H9 (cell line): ENCODE measurements around the gene AFAP1. TPM values are rescaled to one million over a fixed set of nuclear protein-coding genes. Genes with fewer than 3 reads are reported as not detected.

ENCODE experiments used
- DNase-seq: peaks from one replicate; pipeline ENCODE4 v3.0.0-alpha.2; 2017
- H2AFZ ChIP-seq: one replicate; pipeline ENCODE4 v1.6.1; 2013; ENCODE audit warnings: mild to moderate bottlenecking, low read length, control low read depth, moderate library complexity
- H2AK5ac ChIP-seq: 2 replicates; pipeline ENCODE4 v1.6.1; 2013; ENCODE audit warnings: low read length, control low read depth, mixed read lengths; ENCODE audit not compliant: insufficient read length
- H2BK120ac ChIP-seq: one replicate; pipeline ENCODE4 v1.6.1; 2013; ENCODE audit warnings: low read depth, mild to moderate bottlenecking, low read length, control low read depth, inconsistent platforms; ENCODE audit not compliant: poor library complexity, severe bottlenecking
- H2BK12ac ChIP-seq: 2 replicates; pipeline ENCODE4 v1.6.1; 2013; ENCODE audit warnings: low read length, control low read depth, mixed read lengths, low read depth; ENCODE audit not compliant: insufficient read length
- H2BK15ac ChIP-seq: 2 replicates; pipeline ENCODE4 v1.6.1; 2013; ENCODE audit warnings: low read depth, low read length, control low read depth
- H2BK20ac ChIP-seq: one replicate; pipeline ENCODE4 v1.6.1; 2013; ENCODE audit warnings: low read depth, mild to moderate bottlenecking, low read length, control low read depth, inconsistent platforms; ENCODE audit not compliant: poor library complexity, severe bottlenecking
- H2BK5ac ChIP-seq: 2 replicates; pipeline ENCODE4 v1.6.1; 2013; ENCODE audit warnings: low read length, control low read depth, mixed read lengths; ENCODE audit not compliant: insufficient read length
- H3K14ac ChIP-seq: 2 replicates; pipeline ENCODE4 v1.6.1; 2013; ENCODE audit warnings: low read length, control low read depth; ENCODE audit not compliant: insufficient read depth
- H3K18ac ChIP-seq: 2 replicates; pipeline ENCODE4 v1.6.1; 2013; ENCODE audit warnings: low read depth, mild to moderate bottlenecking, mixed read lengths, low read length, control low read depth; ENCODE audit not compliant: insufficient read length
- H3K23ac ChIP-seq: 2 replicates; pipeline ENCODE4 v1.6.1; 2013; ENCODE audit warnings: low read length, control low read depth, mixed read lengths, low read depth; ENCODE audit not compliant: insufficient read length
- H3K23me2 ChIP-seq: 2 replicates; pipeline ENCODE4 v1.6.1; 2013; ENCODE audit warnings: low read depth, mild to moderate bottlenecking, mixed read lengths, low read length, control low read depth; ENCODE audit not compliant: insufficient read length, poor library complexity, severe bottlenecking
- H3K27ac ChIP-seq: 2 replicates; pipeline ENCODE4 v1.5.1; 2013; ENCODE audit warnings: low read length, control low read depth, mixed read lengths, low read depth; ENCODE audit not compliant: insufficient read length
- H3K27me3 ChIP-seq: 2 replicates; pipeline ENCODE4 v1.6.1; 2013; ENCODE audit warnings: low read length, control low read depth, inconsistent platforms; ENCODE audit not compliant: insufficient read depth
- H3K4ac ChIP-seq: 2 replicates; pipeline ENCODE4 v1.6.1; 2013; ENCODE audit warnings: low read depth, mild to moderate bottlenecking, control low read depth, inconsistent platforms, low read length, moderate library complexity
- H3K4me1 ChIP-seq: 2 replicates; pipeline ENCODE4 v1.6.1; 2013; ENCODE audit warnings: low read length, control low read depth, inconsistent platforms; ENCODE audit not compliant: insufficient read depth
- H3K4me2 ChIP-seq: 2 replicates; pipeline ENCODE4 v1.6.1; 2013; ENCODE audit warnings: low read length, control low read depth, mixed read lengths; ENCODE audit not compliant: insufficient read length, insufficient read depth
- H3K56ac ChIP-seq: 2 replicates; pipeline ENCODE4 v1.6.1; 2013; ENCODE audit warnings: low read depth, mild to moderate bottlenecking, mixed read lengths, low read length, control low read depth; ENCODE audit not compliant: insufficient read length
- H3K79me1 ChIP-seq: 2 replicates; pipeline ENCODE4 v1.6.1; 2013; ENCODE audit warnings: low read depth, mild to moderate bottlenecking, moderate library complexity, low read length, control low read depth, inconsistent platforms; ENCODE audit not compliant: insufficient read depth, poor library complexity, severe bottlenecking
- H3K79me2 ChIP-seq: 2 replicates; pipeline ENCODE4 v1.6.1; 2013; ENCODE audit warnings: low read length, control low read depth, inconsistent platforms; ENCODE audit not compliant: insufficient read depth
- H3K9ac ChIP-seq: 2 replicates; pipeline ENCODE4 v1.6.1; 2013; ENCODE audit warnings: low read length, control low read depth, mixed read lengths; ENCODE audit not compliant: insufficient read length; ENCODE audit errors: extremely low read depth
- H3K9me3 ChIP-seq: one replicate; pipeline ENCODE4 v1.6.1; 2013; ENCODE audit warnings: low read depth, low read length, inconsistent platforms; ENCODE audit not compliant: control insufficient read depth
- H3T11ph ChIP-seq: one replicate; pipeline ENCODE4 v1.6.1; 2013; ENCODE audit warnings: mild to moderate bottlenecking, low read length, control low read depth, inconsistent platforms
- H4K20me1 ChIP-seq: one replicate; pipeline ENCODE4 v1.6.1; 2013; ENCODE audit not compliant: control insufficient read depth, insufficient read length, insufficient read depth
- H4K5ac ChIP-seq: 2 replicates; pipeline ENCODE4 v1.6.1; 2013; ENCODE audit warnings: low read depth, mild to moderate bottlenecking, mixed read lengths, low read length, control low read depth; ENCODE audit not compliant: insufficient read length
- H4K8ac ChIP-seq: replicated peaks from 2 replicates; pipeline ENCODE4 v1.6.1; 2013; ENCODE audit warnings: low read length, control low read depth, mixed read lengths, low read depth; ENCODE audit not compliant: insufficient read length
- H4K91ac ChIP-seq: 2 replicates; pipeline ENCODE4 v1.6.1; 2013; ENCODE audit warnings: low read depth, mild to moderate bottlenecking, moderate library complexity, mixed read lengths, low read length, control low read depth; ENCODE audit not compliant: insufficient read length
- H3K27ac Mint-ChIP-seq, 3 experiments: 2 replicates in 2 of 3; 3 replicates in 1 of 3; pipeline ENCODE4 v1.8.0; 2020 to 2021; ENCODE audit warnings: mixed read lengths in 3 of 3, mild to moderate bottlenecking in 1 of 3, moderate library complexity in 1 of 3
- H3K27me3 Mint-ChIP-seq: 2 replicates; pipeline ENCODE4 v1.8.0; 2021; ENCODE audit warnings: low read depth, mild to moderate bottlenecking, moderate library complexity, mixed read lengths
- H3K36me3 Mint-ChIP-seq, 3 experiments: 2 replicates in 2 of 3; 3 replicates in 1 of 3; pipeline ENCODE4 v1.8.0; 2020 to 2021; ENCODE audit warnings: low read depth in 3 of 3, mixed read lengths in 3 of 3; ENCODE audit not compliant: insufficient read depth in 1 of 3
- H3K4me1 Mint-ChIP-seq, 2 experiments: 2 replicates each; pipeline ENCODE4 v1.8.0; 2020; ENCODE audit warnings: mixed read lengths in 2 of 2
- H3K4me3 Mint-ChIP-seq, 2 experiments: 2 replicates in 1 of 2; 3 replicates in 1 of 2; pipeline ENCODE4 v1.8.0; 2020 to 2021; ENCODE audit warnings: mild to moderate bottlenecking in 2 of 2, mixed read lengths in 2 of 2, moderate library complexity in 1 of 2
- H3K9me3 Mint-ChIP-seq, 2 experiments: 2 replicates in 1 of 2; 3 replicates in 1 of 2; pipeline ENCODE4 v1.8.0; 2020; ENCODE audit warnings: mild to moderate bottlenecking in 2 of 2, mixed read lengths in 2 of 2, moderate library complexity in 1 of 2
- WGBS: extraction: QIAGEN DNeasy Blood & Tissue Kit; methylation state at CpG from one replicate; pipeline ENCODE4 v1.1.7; 2013; ENCODE audit warnings: missing lambda C conversion rate, low lambda C conversion rate, mixed read lengths; ENCODE audit not compliant: insufficient read length; ENCODE audit errors: extremely low coverage; 5-methylcytosine and 5-hydroxymethylcytosine counted together
- total RNA-seq: library from RNA; stranded (reverse); gene quantifications from 2 replicates; pipeline ENCODE4 v1.2.1, GENCODE V29; 2021
- TF ChIP-seq, protein P1 (sequence below): fragments of 200-600 bp; sonication (generic); conservative IDR thresholded peaks from 3 replicates; pipeline ENCODE4 v1.8.0; 2021; ENCODE audit warnings: antibody characterized with exemption, mild to moderate bottlenecking

Gene AFAP1
- total RNA-seq, 1 experiment from 2014 or later = 6.5 TPM

GRCh38 chr4:7868892-7869471 lies 70.7 kb downstream of the AFAP1 start:
- no peak overlapping the region for H3K4me2 ChIP-seq
- no peak overlapping the region for H3K4ac ChIP-seq
- H4K20me1 ChIP-seq = no peaks in the 10 kb centered on the region
- H2AFZ ChIP-seq = no peak overlapping the region
- H4K5ac ChIP-seq = no peak overlapping the region
- no CpG with 5 or more reads among the region's 4 CpGs for WGBS
- no peaks in the 10 kb centered on the region for H3K4me1 Mint-ChIP-seq
- H3K4me1 ChIP-seq = no peaks in the 10 kb centered on the region
- H3K79me2 ChIP-seq = peaks cover 3% of the 10 kb centered on the region; the same call in 1 of the 2 replicates
- no peak overlapping the region for H2AK5ac ChIP-seq
- H3K4me3 Mint-ChIP-seq = no peak overlapping the region
- no peak overlapping the region for H2BK5ac ChIP-seq
- no peak overlapping the region for H3K18ac ChIP-seq
- no peak overlapping the region for H2BK15ac ChIP-seq
- H3K27me3 Mint-ChIP-seq = no peaks in the 10 kb centered on the region
- H3K36me3 Mint-ChIP-seq = peaks cover 14 to 47% (median 33%) of the 10 kb centered on the region in 3 experiments
- TF ChIP-seq, protein P1, sequence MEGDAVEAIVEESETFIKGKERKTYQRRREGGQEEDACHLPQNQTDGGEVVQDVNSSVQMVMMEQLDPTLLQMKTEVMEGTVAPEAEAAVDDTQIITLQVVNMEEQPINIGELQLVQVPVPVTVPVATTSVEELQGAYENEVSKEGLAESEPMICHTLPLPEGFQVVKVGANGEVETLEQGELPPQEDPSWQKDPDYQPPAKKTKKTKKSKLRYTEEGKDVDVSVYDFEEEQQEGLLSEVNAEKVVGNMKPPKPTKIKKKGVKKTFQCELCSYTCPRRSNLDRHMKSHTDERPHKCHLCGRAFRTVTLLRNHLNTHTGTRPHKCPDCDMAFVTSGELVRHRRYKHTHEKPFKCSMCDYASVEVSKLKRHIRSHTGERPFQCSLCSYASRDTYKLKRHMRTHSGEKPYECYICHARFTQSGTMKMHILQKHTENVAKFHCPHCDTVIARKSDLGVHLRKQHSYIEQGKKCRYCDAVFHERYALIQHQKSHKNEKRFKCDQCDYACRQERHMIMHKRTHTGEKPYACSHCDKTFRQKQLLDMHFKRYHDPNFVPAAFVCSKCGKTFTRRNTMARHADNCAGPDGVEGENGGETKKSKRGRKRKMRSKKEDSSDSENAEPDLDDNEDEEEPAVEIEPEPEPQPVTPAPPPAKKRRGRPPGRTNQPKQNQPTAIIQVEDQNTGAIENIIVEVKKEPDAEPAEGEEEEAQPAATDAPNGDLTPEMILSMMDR = no peak
- no peak overlapping the region for H4K91ac ChIP-seq
- no peak overlapping the region for H4K8ac ChIP-seq
- no peak overlapping the region for H3K23ac ChIP-seq
- H3K27ac ChIP-seq = no peak overlapping the region
- peaks cover 15% of the 10 kb centered on the region in 2 experiments; a peak in 4 of 5 replicates for H3K9me3 Mint-ChIP-seq
- H3K14ac ChIP-seq = no peak overlapping the region
- no peak overlapping the region for H3T11ph ChIP-seq
- no peak for DNase-seq
- no peak overlapping the region for H2BK120ac ChIP-seq
- H3K9ac ChIP-seq = no peak overlapping the region
- H3K56ac ChIP-seq = no peak overlapping the region
- H3K79me1 ChIP-seq = no peaks in the 10 kb centered on the region
- peaks cover 10% of the 10 kb centered on the region for H3K9me3 ChIP-seq
- peak overlapping the region in 1 of 3 experiments; percentile 50; a peak in 1 of 7 replicates for H3K27ac Mint-ChIP-seq
- H3K27me3 ChIP-seq = no peaks in the 10 kb centered on the region
- H2BK20ac ChIP-seq = no peak overlapping the region
- H3K23me2 ChIP-seq = no peaks in the 10 kb centered on the region
- no peak overlapping the region for H2BK12ac ChIP-seq
